Measurements from ENCODE around the gene FBLN1.

Gene FBLN1

DNA sequence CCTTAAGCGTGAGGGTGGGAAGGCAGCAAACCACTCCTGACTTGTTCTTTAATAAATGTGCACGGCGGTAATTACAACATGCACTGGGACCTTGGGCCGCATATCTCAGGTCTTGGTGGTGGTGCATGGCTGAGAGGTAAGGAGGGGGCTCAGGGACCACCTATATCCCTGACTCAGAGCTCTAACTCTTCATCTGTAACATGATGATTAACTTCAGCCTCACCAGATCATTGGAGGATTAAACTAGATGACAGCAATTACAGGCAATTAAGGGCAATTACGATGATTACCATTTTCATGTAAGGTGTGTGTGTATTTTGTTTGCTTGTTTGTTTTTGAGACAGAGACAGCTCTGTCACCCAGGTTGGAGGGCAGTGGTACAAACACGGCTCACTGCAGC lies 45.0 kb downstream of the FBLN1 start:
- H3K79me2 ChIP-seq (ENCODE audit: control insufficient read depth, insufficient read depth, low read length, poor library complexity), result peaks cover 8% of the 10 kb centered on the region
- DNase-seq, result no peak
- H3K4me3 ChIP-seq (ENCODE audit: low read depth, low read length), result no peak overlapping the region
- H3K4ac ChIP-seq (ENCODE audit: low read depth, low read length), result no peak overlapping the region
- H2BK120ac ChIP-seq (ENCODE audit: insufficient read depth, low read length, poor library complexity), result no peak overlapping the region
- H3K14ac ChIP-seq (ENCODE audit: low read length), result no peak overlapping the region
- no peak overlapping the region for H2BK12ac ChIP-seq (ENCODE audit: low read length)
- H4K12ac ChIP-seq (ENCODE audit: low read depth, low read length), result no peak overlapping the region
- no peak overlapping the region for H3K4me2 ChIP-seq (ENCODE audit: low read length)
- H3K36me3 ChIP-seq (ENCODE audit: control insufficient read depth in 1 of 2, insufficient read depth in 2 of 2, low read length in 2 of 2), result peaks cover 89 to 91% of the 10 kb centered on the region in 2 experiments
- H4K8ac ChIP-seq (ENCODE audit: low read depth, low read length), result no peak overlapping the region
- H3K23ac ChIP-seq (ENCODE audit: low read length), result no peak overlapping the region
- peak overlapping the region; percentile 37 for H3K9ac ChIP-seq (ENCODE audit: low read length)
- H3K79me1 ChIP-seq (ENCODE audit: low read length), result peaks cover 31% of the 10 kb centered on the region
- H3K4me1 ChIP-seq (ENCODE audit: control insufficient read depth in 1 of 2, insufficient read depth in 2 of 2, low read length in 2 of 2), result peaks cover 38 to 45% of the 10 kb centered on the region in 2 experiments
- H3K18ac ChIP-seq (ENCODE audit: low read length), result no peak overlapping the region
- whole genome bisulfite sequencing (ENCODE audit: extremely low coverage, insufficient coverage, insufficient read length), result no CpG with 5 or more reads among the region's 6 CpGs
- peak overlapping the region; percentile 84 for H3K27ac ChIP-seq (ENCODE audit: low read depth, low read length)
- H2AFZ ChIP-seq (ENCODE audit: insufficient read depth, low read length, poor library complexity), result no peak overlapping the region
- no peak overlapping the region for H2AK5ac ChIP-seq (ENCODE audit: low read length)
- peaks cover 6% of the 10 kb centered on the region for H3K9me3 ChIP-seq (ENCODE audit: insufficient read depth, low read depth, low read length)
- H4K91ac ChIP-seq (ENCODE audit: low read depth, low read length), result no peak overlapping the region
- no peak overlapping the region for H2BK5ac ChIP-seq (ENCODE audit: low read depth, low read length, poor library complexity)
- H3K27me3 ChIP-seq (ENCODE audit: insufficient read depth, low read length), result no peaks in the 10 kb centered on the region

DNA sequence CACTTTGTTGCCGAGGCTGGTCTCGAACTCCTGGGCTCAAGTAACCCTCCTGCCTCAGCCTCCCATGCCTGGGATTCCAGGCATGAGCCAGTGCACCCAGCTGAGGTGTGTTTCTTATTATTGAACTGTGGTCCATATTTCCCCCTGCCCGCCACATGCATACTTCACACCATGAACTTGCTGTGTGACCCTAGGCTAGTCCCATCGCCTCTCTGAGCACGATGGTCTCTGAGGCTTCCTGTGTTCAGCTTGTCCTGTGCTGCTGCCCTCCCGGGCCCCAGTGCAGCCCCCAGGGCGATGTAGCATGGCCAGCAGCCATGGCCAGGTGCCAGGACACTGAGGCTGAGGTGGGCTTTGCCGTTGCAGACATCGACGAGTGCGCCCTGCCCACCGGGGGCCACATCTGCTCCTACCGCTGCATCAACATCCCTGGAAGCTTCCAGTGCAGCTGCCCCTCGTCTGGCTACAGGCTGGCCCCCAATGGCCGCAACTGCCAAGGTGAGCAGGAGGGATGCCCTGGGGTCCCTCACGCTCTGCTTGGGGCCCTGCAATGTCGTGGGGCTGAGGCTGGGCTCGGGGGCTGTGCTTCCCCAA lies 45.7 kb downstream of the FBLN1 start:
- Histone ChIP-seq H3K79me2 (ENCODE audit: control insufficient read depth, insufficient read depth, low read length, poor library complexity) (peaks cover 8% of the 10 kb centered on the region), H3K27ac (ENCODE audit: low read depth, low read length) (peak overlapping the region; percentile 84), H3K79me1 (ENCODE audit: low read length) (peaks cover 36% of the 10 kb centered on the region), H2AFZ (ENCODE audit: insufficient read depth, low read length, poor library complexity) (no peak overlapping the region), H3K4me2 (ENCODE audit: low read length) (no peak overlapping the region), H3K36me3 (ENCODE audit: control insufficient read depth in 1 of 2, insufficient read depth in 2 of 2, low read length in 2 of 2) (peaks cover 88 to 92% of the 10 kb centered on the region in 2 experiments), H3K4ac (ENCODE audit: low read depth, low read length) (no peak overlapping the region), H2BK120ac (ENCODE audit: insufficient read depth, low read length, poor library complexity) (peak overlapping the region; percentile 0), H3K9me3 (ENCODE audit: insufficient read depth, low read depth, low read length) (peaks cover 7% of the 10 kb centered on the region), H4K8ac (ENCODE audit: low read depth, low read length) (no peak overlapping the region), H3K23ac (ENCODE audit: low read length) (no peak overlapping the region), H3K4me3 (ENCODE audit: low read depth, low read length) (no peak overlapping the region), H2BK12ac (ENCODE audit: low read length) (no peak overlapping the region), H2BK5ac (ENCODE audit: low read depth, low read length, poor library complexity) (peak overlapping the region; percentile 1), H3K18ac (ENCODE audit: low read length) (no peak overlapping the region), H3K14ac (ENCODE audit: low read length) (no peak overlapping the region), H3K9ac (ENCODE audit: low read length) (no peak overlapping the region), H4K12ac (ENCODE audit: low read depth, low read length) (no peak overlapping the region), H2AK5ac (ENCODE audit: low read length) (no peak overlapping the region), H4K91ac (ENCODE audit: low read depth, low read length) (peak overlapping the region; percentile 4), H3K4me1 (ENCODE audit: control insufficient read depth in 1 of 2, insufficient read depth in 2 of 2, low read length in 2 of 2) (peaks cover 44 to 51% of the 10 kb centered on the region in 2 experiments), H3K27me3 (ENCODE audit: insufficient read depth, low read length) (no peaks in the 10 kb centered on the region)
- WGBS (ENCODE audit: extremely low coverage, insufficient coverage, insufficient read length), result no CpG with 5 or more reads among the region's 18 CpGs
- DNase-seq, result no peak

DNA sequence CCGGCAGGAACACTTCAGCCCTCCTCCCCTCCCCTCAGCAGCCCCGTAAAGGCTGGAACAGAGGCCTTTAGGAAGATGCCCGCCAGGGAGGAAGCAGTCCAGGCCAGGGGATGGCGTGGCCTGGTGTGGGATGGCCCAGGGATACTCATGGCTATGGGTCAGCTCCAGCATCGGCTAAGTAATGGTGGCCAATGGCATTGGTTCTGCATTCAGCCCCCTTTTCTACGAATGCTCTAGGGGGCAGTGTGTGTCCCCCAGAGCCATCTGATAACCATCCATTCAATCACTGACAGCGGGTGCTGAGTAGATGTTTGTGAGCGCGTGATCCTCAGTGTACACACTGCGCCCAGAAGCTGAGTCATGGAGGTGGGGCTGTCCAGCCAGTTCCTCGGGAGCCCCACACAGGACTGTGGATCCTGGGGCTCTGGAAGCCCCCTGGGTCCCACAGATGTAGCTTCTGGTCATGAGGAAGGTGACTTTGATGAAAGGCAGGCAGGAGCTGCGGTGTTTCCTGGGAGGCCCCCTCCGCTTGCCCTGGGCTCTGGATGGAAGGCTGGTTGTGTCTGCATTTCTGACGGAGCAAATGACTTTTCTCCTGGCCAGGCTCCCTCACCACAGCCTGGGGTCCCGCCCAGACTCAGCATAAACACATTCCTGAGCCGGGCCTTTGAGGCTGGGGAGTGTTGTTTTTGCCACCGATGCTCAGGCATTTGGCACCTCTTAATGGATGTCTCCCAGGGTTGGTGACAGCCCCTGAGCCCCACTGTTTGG lies 46.5 kb downstream of the FBLN1 start:
- peak overlapping the region; percentile 76 for H4K91ac ChIP-seq (ENCODE audit: low read depth, low read length)
- no peak overlapping the region for H3K23ac ChIP-seq (ENCODE audit: low read length)
- peak overlapping the region; percentile 28 for H2BK120ac ChIP-seq (ENCODE audit: insufficient read depth, low read length, poor library complexity)
- H3K27ac ChIP-seq (ENCODE audit: low read depth, low read length), result peak overlapping the region; percentile 84
- WGBS (ENCODE audit: extremely low coverage, insufficient coverage, insufficient read length), result no CpG with 5 or more reads among the region's 17 CpGs
- no peaks in the 10 kb centered on the region for H3K27me3 ChIP-seq (ENCODE audit: insufficient read depth, low read length)
- peak overlapping the region; percentile 47 for H3K18ac ChIP-seq (ENCODE audit: low read length)
- peak overlapping the region; percentile 9 for H3K4me2 ChIP-seq (ENCODE audit: low read length)
- H3K4ac ChIP-seq (ENCODE audit: low read depth, low read length), result no peak overlapping the region
- H3K36me3 ChIP-seq (ENCODE audit: control insufficient read depth in 1 of 2, insufficient read depth in 2 of 2, low read length in 2 of 2), result peaks cover 89 to 93% of the 10 kb centered on the region in 2 experiments
- H3K14ac ChIP-seq (ENCODE audit: low read length), result peak overlapping the region; percentile 18
- H2BK5ac ChIP-seq (ENCODE audit: low read depth, low read length, poor library complexity), result peak overlapping the region; percentile 70
- H3K79me2 ChIP-seq (ENCODE audit: control insufficient read depth, insufficient read depth, low read length, poor library complexity), result peaks cover 8% of the 10 kb centered on the region
- peaks cover 36% of the 10 kb centered on the region for H3K79me1 ChIP-seq (ENCODE audit: low read length)
- H4K8ac ChIP-seq (ENCODE audit: low read depth, low read length), result peak overlapping the region; percentile 41
- H4K12ac ChIP-seq (ENCODE audit: low read depth, low read length), result no peak overlapping the region
- H2AFZ ChIP-seq (ENCODE audit: insufficient read depth, low read length, poor library complexity), result no peak overlapping the region
- DNase-seq, result peak in 1 of 2 donors; percentile 26
- no peak overlapping the region for H3K9ac ChIP-seq (ENCODE audit: low read length)
- no peak overlapping the region for H3K4me3 ChIP-seq (ENCODE audit: low read depth, low read length)
- peak overlapping the region; percentile 43 for H2BK12ac ChIP-seq (ENCODE audit: low read length)
- H3K4me1 ChIP-seq (ENCODE audit: control insufficient read depth in 1 of 2, insufficient read depth in 2 of 2, low read length in 2 of 2), result peaks cover 44 to 51% of the 10 kb centered on the region in 2 experiments
- H2AK5ac ChIP-seq (ENCODE audit: low read length), result no peak overlapping the region
- H3K9me3 ChIP-seq (ENCODE audit: insufficient read depth, low read depth, low read length), result peaks cover 7% of the 10 kb centered on the region

- peaks cover 36% of the 10 kb centered on the region for H3K79me1 ChIP-seq (ENCODE audit: low read length)
- H2BK12ac ChIP-seq (ENCODE audit: low read length), result peak overlapping the region; percentile 43
- H3K18ac ChIP-seq (ENCODE audit: low read length), result peak overlapping the region; percentile 47
- H3K36me3 ChIP-seq (ENCODE audit: control insufficient read depth in 1 of 2, insufficient read depth in 2 of 2, low read length in 2 of 2), result peaks cover 88 to 93% of the 10 kb centered on the region in 2 experiments
- peak overlapping the region; percentile 70 for H2BK5ac ChIP-seq (ENCODE audit: low read depth, low read length, poor library complexity)
- peak overlapping the region; percentile 32 for H3K4ac ChIP-seq (ENCODE audit: low read depth, low read length)
- no peak overlapping the region for H3K9ac ChIP-seq (ENCODE audit: low read length)
- no peak overlapping the region for H4K12ac ChIP-seq (ENCODE audit: low read depth, low read length)
- H3K4me3 ChIP-seq (ENCODE audit: low read depth, low read length), result no peak overlapping the region
- H3K23ac ChIP-seq (ENCODE audit: low read length), result no peak overlapping the region
- peak overlapping the region; percentile 28 for H2BK120ac ChIP-seq (ENCODE audit: insufficient read depth, low read length, poor library complexity)
- no CpG with 5 or more reads among the region's 9 CpGs for WGBS (ENCODE audit: extremely low coverage, insufficient coverage, insufficient read length)
- H3K4me1 ChIP-seq (ENCODE audit: control insufficient read depth in 1 of 2, insufficient read depth in 2 of 2, low read length in 2 of 2), result peaks cover 44 to 51% of the 10 kb centered on the region in 2 experiments
- H3K14ac ChIP-seq (ENCODE audit: low read length), result peak overlapping the region; percentile 18
- H4K8ac ChIP-seq (ENCODE audit: low read depth, low read length), result peak overlapping the region; percentile 41
- no peak for DNase-seq
- H3K27me3 ChIP-seq (ENCODE audit: insufficient read depth, low read length), result no peaks in the 10 kb centered on the region
- H3K79me2 ChIP-seq (ENCODE audit: control insufficient read depth, insufficient read depth, low read length, poor library complexity), result peaks cover 8% of the 10 kb centered on the region
- H3K4me2 ChIP-seq (ENCODE audit: low read length), result peak overlapping the region; percentile 9
- H2AK5ac ChIP-seq (ENCODE audit: low read length), result peak overlapping the region; percentile 3
- H3K9me3 ChIP-seq (ENCODE audit: insufficient read depth, low read depth, low read length), result peaks cover 5% of the 10 kb centered on the region
- no peak overlapping the region for H2AFZ ChIP-seq (ENCODE audit: insufficient read depth, low read length, poor library complexity)
- peak overlapping the region; percentile 76 for H4K91ac ChIP-seq (ENCODE audit: low read depth, low read length)
- H3K27ac ChIP-seq (ENCODE audit: low read depth, low read length), result peak overlapping the region; percentile 84
Measured at GRCh38 chr22:45549762-45550378, 47.2 kb downstream of the FBLN1 start.

Data from trophoblast cell (in vitro differentiated cells and primary cell).